ENCODE measurements around the gene INCA1. TPM values are rescaled to one million over a fixed set of nuclear protein-coding genes. Genes with fewer than 3 reads are reported as not detected.
A peak's percentile ranks its signal among the peaks of the same experiment; 100 is the strongest.

The INCA1 gene
- total and polyA plus RNA-seq, 2 of the 13 experiments (the other 11 are each of a cell fraction or from before 2014, with no cell fraction given) = 0.93 to 2.6 TPM

- peak; percentile 76 for TF ChIP-seq MYC (CRISPR knock-in tag; IDR thresholded peaks at IDR 0.05; ENCODE audit: borderline replicate concordance)
- peak; percentile 65; the same call in 1 of the 2 replicates for TF ChIP-seq MXD4 (CRISPR knock-in tag; IDR thresholded peaks at IDR 0.05)
- TF ChIP-seq ZNF441 (CRISPR knock-in tag; IDR thresholded peaks at IDR 0.05; ENCODE audit: borderline replicate concordance) = 0 out of 2 replicates have a peak, but pooled peaks have one; percentile 38
- peak; percentile 77 for TF ChIP-seq HOXA5 (CRISPR knock-in tag; IDR thresholded peaks at IDR 0.05)
- peak; percentile 71 for TF ChIP-seq MIXL1 (CRISPR knock-in tag; IDR thresholded peaks at IDR 0.05)
- 0 out of 2 replicates have a peak, but pooled peaks have one; percentile 9 for TF ChIP-seq ISX (CRISPR knock-in tag; conservative IDR thresholded peaks at IDR 0.05)
- TF ChIP-seq FOXJ3 (CRISPR knock-in tag; IDR thresholded peaks at IDR 0.05; ENCODE audit: borderline replicate concordance) = 0 out of 2 replicates have a peak, but pooled peaks have one; percentile 20
- no peak for TF ChIP-seq BRD4 (CRISPR knock-in tag; IDR thresholded peaks at IDR 0.05)
- TF ChIP-seq FOXK1 (CRISPR knock-in tag; IDR thresholded peaks at IDR 0.05; ENCODE audit: borderline replicate concordance, low read depth) = peak; percentile 72; the same call in 1 of the 2 replicates
- peak; percentile 39; the same call in 1 of the 2 replicates for TF ChIP-seq IKZF5 (CRISPR knock-in tag; IDR thresholded peaks at IDR 0.05)
- TF ChIP-seq NR2F1 (CRISPR knock-in tag; IDR thresholded peaks at IDR 0.05) = peak in 1 of 2 experiments; percentile 36; a peak in 1 of 4 replicates
- peak; percentile 93 for TF ChIP-seq HBP1 (CRISPR knock-in tag; IDR thresholded peaks at IDR 0.05; ENCODE audit: low read depth)
- TF ChIP-seq RFX5 (IDR thresholded peaks at IDR 0.05; ENCODE audit: low read depth, low read length) = no peak
- TF ChIP-seq KDM2A (CRISPR knock-in tag; IDR thresholded peaks at IDR 0.05; ENCODE audit: borderline replicate concordance, low read depth) = peak; percentile 90
- peak; percentile 89 for TF ChIP-seq ZSCAN31 (CRISPR knock-in tag; IDR thresholded peaks at IDR 0.05; ENCODE audit: low read depth)
- peak; percentile 33; the same call in 1 of the 2 replicates for TF ChIP-seq SKIL (CRISPR knock-in tag; IDR thresholded peaks at IDR 0.05; ENCODE audit: borderline replicate concordance)
- TF ChIP-seq KLF16 (CRISPR knock-in tag; IDR thresholded peaks at IDR 0.05) = peak in 1 of 2 experiments; percentile 71; a peak in 1 of 4 replicates
- peak; percentile 1 for TF ChIP-seq MLX (CRISPR knock-in tag; IDR thresholded peaks at IDR 0.05)
- no peak for TF ChIP-seq TCF7L2 (IDR thresholded peaks at IDR 0.05; ENCODE audit: low read depth, low read length)
- no peak for TF ChIP-seq SNRNP70 (IDR thresholded peaks at IDR 0.05; ENCODE audit: low read depth, low read length)
- TF ChIP-seq ZMYM4 (CRISPR knock-in tag; IDR thresholded peaks at IDR 0.05) = peak; percentile 86; the same call in 1 of the 2 replicates
- TF ChIP-seq CENPX (CRISPR knock-in tag; IDR thresholded peaks at IDR 0.05) = no peak
- TF ChIP-seq ZNF672 (CRISPR knock-in tag; IDR thresholded peaks at IDR 0.05) = 0 out of 2 replicates have a peak, but pooled peaks have one; percentile 24
- peak; percentile 53 for TF ChIP-seq ZNF274 (CRISPR knock-in tag; IDR thresholded peaks at IDR 0.05)
- TF ChIP-seq NR2F2 (IDR thresholded peaks at IDR 0.05; ENCODE audit: borderline replicate concordance, low read depth) = peak; percentile 45; the same call in 1 of the 2 replicates
Observed at GRCh38 chr17:4986951-4987766, 10.2 kb downstream of the INCA1 start, which contains the start of gene CAMTA2 (continued).

Data from HepG2 (cell line).